NCI-H146 treated with DMSO at 0.1 percent for 48 hours (cell line): ENCODE results near the gene PPP2R2B.

Experiments
- DNase-seq: peaks from one replicate; lab custom pipeline; 2025; ENCODE audit not compliant: unreplicated experiment; lab: John Stamatoyannopoulos, UW

Gene PPP2R2B

DNA sequence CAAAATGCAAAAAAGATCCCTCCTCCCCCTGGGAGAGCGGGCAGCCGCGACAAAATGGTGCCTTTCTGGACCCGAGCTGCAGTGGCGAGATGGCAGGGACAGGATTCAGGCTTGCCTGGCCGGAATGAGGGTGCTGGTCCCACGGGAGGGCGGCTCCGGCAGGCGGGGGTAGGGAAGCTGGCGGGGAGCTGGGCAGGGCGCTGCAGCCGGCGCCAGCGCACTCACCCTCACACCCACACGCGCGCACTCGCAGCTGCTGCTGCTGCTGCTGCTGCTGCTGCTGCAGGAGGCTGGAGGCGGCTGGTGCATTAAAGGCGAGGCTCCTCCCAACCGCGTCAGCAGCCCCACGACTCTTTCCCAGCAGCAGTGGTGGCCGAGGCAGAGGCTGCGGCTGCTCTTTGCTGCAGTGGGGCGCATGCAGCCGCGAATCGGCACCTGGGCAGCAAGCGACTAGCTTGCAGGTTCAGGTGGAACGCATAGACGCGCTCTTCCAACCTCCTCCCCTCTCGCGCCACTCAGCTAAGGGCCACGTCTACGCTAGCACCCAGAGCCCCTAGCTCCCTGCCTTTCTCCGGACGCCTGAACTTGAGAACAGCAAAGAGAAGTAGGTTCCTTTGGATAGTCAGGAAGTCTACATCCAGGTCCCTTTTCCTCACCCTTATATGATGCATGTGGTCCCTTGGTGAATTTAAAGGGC, at the start of gene PPP2R2B:
PPP2R2B (minus strand) TSS at position 282 of the 697 bp plus-strand sequence.
- DNase-seq: peak; percentile 30

DNA sequence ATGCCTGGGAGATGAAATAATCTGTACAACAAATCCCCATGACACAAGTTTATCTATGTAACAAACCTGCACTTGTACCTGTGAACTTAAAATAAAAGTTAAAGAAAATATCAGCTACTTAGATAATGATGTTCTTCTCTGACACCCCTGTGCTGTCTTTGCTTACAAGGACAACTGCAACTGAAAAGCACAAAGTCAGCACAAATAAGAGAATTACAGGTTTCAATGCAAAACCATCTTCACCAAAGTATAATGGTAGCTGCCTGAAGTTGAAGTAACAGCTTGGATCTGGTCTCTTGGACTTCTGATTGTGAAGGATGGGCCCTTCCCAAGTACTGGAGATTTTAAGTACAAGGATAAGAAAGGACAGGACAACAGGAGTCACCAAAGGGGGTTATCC, 45.6 kb upstream of the PPP2R2B start:
- no peak for DNase-seq

DNA sequence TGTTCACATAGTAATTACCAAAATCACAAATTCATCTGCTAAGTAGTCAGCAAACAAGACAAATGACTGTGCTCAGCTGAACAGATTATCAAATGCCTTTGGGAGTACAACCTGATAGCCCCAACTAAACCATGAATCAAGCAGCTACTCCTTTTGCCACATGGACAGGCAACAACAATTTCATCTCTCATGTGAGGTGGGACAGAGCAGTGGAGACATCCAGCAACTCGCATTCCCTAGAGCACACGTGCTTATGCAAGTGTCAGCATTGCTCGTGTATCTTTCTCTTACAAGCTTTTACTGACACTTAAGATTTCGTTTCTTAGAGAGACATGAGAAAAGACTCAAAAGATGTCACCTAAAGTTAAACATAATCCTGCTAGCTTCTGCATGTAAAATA, 42.7 kb upstream of the PPP2R2B start:
- no peak for DNase-seq

DNA sequence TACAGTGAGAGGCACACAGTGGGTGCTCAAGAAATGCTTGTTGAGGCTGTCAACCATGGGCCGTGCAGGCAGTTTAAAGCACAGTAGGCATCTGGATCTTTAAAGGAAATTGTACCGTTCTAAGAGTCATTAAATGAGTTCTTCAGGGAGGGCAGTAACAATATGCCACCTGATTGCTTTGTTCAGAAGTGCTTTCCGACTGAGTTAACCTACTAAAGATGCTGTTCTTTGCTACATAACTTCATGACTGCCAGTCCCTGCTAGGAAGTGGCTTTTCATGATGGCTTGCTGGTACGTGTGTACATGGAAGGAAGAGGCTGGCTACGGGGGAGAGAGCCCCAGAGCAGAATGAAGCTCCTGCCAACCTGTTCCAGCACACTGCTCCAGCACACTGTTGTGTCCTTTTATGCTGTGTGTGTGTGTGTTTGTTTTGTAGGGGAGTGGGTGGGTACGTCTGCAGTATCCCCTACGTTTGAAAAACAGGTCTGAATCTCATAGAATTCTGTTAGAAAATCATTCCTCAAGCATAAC, 41.9 kb upstream of the PPP2R2B start:
- no peak for DNase-seq

DNA sequence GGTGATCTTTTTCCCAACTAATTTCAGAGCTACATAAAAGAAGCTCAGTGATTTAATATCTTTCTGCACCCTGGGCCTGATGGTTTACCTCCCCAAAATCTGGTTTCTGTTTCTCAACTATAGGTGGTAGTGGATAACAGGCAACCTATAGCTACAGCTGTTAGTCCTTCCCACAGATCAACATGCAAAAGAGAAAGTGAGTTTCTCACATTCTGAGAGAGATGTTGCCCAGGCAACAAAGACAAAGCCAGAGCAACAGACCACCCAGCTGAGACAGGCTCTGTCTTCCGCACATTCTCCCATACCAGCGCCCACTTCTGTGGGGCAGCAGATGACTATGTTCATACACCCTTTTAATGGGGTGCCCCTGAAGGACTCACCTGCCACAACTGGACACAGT, 40.7 kb upstream of the PPP2R2B start:
- DNase-seq: no peak

DNA sequence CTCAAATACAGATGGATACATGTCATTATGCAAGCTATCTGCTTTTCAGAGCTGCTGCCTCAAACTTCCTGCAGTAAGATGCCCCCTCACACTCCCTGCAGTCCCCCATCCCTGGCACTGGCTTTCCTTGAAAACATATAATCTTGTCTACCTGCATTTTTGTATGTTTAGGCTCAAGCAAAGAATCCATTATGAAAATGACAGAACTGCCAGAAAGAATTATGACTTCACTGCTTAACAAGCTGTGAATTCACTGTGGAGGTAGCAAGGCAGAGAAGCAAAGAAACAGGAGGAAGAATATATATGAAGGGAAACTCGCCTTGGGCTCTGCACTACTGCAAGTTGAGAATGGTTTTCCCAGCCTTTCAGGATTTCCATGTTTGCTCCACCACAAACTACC, 39.4 kb upstream of the PPP2R2B start:
- DNase-seq: no peak

DNA sequence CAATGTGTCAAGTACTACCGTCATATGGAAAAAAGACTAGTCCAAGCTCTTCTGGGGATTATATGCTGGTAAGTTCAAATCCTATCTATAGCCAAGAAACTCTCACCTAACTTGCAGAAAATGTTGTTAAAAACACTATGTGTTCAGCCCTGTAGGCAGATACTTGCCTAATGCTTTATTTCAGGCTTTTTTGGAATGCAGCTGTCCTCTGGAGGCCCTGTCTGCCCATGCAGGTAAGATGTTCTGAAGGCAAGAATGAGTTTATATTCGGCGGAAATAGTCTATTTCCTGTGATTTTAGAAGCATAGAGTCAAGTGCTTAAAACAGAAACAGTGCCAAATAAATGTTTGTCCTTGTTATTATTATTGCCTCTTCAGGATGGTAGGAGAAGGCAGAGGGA, 34.3 kb upstream of the PPP2R2B start:
- no peak for DNase-seq

DNA sequence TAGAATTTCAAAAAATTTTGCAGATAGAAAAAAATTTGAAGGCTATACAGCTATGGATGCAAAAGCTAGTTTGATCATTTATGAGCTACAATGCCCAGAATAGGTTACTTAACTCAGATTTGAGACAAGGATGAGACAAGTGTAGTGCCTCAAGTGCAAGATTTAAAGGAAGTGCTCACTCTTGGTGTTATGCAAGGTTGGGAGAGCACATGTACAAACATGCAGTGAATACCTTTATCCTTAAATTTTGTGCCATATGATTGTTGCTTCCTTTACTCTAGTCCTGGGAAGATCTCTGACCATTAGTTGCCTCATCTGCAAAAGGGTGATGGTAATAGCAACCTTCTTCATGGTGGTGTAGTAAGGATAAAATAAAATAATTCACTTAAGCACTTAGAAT, 31.7 kb upstream of the PPP2R2B start:
- no peak for DNase-seq

DNA sequence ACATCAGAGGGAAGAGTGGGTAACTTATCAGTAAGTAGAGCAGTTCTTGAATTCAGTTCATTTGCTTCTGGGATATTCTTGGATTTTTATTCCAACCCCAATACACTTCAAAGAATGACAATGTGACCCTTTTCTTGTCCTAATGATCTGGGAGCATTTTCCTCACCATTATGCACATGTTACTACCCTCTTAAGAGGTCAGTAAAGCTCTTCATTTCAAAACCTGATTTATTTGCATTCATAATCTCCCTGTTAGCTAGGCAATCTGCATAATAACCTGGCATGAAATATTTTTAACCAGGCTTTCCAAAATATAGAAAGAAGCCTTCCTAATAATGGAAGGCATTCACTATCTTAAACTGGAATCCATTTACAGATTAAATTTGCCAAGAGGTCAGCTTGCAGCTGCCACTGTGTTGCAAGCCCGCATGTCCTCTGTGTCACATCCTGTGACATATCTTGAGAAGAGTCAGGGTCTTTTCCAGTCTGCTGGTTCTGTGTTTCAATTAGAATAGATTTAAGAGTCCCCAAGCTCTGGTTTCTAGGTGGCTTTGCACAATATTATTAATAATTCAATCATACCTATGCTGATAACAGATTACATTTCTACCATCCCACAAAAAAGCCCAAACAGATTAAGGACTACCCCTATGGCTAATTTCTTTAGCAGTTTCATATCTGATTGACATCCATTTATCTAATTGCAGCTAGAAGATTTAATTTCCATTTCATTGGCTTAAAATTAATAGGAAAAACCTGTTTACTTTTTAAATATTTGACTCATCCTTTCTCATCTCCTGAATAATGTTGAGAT, 30.9 kb upstream of the PPP2R2B start:
- no peak for DNase-seq

DNA sequence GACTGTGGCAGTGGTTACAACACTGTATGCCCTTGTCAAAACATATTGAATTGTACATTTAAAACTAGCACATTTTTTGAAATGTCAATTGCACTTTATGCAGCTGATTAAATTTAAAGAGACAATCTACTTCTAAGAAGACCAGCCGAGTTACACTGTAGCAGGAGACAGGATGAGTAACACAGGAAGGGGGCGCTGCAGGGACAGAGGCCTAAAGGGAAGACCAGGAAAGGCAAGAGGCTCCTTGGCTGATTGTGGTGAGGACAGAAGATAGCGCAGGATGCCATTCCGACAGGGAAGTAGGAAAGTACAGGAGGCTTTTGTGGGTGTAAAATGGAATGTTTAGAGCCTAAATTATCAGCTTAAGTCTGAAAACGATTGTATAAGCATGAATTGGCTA, 28.2 kb upstream of the PPP2R2B start:
- DNase-seq: no peak

DNA sequence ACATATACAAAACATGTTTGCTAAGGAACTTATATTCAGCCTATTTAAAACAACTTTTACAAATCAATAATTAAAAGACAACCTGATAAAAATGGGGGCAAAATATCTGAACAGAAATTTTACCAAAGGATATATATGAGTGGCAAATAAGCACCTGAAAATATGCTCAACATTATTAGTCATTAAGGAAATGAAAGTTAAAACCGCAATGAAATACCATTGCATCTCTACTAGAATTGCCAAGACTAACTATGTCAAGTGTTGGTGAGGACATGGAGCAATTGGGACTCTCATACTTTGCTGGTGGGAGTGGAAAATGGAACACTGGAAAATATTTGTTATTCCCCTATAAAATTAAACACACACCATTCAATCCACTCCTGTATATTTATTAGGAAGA, 26.3 kb upstream of the PPP2R2B start:
- DNase-seq: no peak

DNA sequence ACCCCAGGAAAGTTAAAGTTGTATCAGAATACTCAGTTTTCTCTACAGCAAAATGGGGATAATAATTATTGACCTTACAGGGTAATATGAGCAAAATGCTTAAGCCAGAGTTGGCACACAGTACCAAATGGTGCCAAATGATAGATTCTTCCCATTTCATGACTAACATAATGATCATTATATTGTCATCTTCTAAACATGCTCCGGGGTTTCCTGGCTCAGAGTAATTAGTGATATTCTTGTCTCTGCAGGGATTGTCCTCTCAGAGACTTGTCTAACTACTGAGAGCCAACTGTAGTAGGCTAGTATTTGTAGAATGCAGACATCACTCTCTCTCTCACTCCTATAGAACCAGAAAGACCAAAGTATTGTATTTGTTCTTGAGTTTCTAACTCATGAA, 25.2 kb upstream of the PPP2R2B start:
- DNase-seq: no peak

DNA sequence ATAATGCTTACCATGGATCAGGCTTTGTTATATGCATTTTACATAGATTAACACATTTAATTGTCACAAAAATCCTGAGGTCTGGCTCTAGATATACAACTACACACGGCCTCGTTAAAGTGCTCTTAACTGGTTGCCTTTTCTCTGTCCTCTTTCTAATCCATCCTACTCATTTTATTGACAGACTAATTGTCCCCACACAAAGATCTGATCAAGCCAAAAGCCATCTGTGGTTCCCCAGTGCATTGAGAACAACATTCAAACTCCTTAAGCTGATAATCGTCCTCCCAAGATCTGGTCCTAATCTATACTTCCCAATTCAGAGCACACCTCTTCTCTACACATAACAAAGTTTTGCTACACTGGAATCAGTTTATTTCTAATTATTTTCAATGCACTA, 23.9 kb upstream of the PPP2R2B start:
- DNase-seq: no peak

DNA sequence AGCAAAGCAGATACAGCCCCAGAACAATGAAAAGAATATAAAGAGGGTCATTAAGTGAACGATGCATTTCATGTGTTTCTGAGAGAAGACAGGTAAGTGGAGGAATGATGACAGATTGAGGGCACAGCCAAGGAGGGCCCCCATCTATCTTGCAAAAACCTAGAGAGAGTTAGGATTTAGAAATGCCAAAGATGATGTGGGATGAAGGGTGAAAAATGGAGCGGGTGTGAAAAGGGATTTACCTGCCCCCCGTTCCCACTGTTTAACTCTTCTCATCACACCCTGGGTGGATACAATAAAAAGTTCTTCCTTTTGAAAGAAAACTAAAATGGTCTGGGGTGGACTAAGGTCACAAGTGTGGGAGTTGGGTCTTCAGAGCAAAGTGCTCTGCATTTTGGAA, 18.5 kb upstream of the PPP2R2B start:
- DNase-seq: no peak

DNA sequence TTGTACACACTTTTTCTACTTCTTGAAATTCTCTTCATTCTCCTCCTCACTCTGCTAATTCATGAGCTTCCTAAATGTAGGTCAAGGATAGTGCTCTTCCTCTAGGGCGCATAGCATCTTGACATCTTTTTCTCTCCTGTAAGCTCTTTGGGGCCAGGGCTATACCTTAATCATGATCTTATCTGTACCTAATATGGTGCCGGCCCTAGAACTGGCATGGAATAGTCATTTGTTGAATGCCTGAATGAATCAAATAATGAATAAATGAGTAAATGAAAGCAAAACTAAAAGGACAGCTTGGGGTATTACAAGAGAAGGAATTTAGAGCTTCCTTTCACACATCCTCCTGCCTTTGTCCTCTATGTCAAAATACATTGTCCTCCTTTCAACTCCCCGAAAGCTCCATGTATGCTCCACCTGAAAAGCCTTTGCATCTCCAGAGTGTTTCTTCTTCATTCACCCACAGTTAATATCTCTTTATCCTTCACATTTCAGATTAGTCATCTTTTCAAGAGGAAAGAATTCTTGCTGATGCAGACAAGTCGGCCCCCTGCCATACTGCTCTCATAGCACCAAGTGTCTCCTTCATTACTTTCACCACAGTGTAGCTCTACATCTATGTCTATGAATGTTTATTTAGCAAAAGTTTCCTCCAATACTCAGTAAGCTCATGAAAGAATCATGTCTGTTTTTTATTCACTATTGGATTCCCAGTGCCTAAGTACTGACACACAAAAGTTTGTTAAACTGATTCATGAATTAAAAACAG, 16.4 kb upstream of the PPP2R2B start:
- no peak for DNase-seq

DNA sequence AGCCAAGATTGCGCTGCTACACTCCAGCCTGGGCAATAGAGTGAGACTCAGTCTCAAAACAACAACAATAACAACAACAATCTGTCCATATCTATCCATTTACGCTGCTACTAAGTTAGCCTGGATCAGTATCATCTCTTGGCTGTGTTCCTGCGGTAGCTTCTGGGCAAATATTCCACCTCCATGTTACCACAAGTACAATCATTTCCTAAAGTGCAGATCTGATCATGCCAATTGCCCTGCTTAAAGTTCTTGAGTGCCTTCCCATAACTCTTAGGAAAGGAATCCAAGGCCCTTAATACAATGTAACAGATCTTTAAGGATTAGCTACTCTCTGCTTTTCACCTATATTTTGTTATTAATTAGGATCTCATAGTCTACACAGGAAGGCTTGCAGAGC, 15.4 kb upstream of the PPP2R2B start:
- no peak for DNase-seq

DNA sequence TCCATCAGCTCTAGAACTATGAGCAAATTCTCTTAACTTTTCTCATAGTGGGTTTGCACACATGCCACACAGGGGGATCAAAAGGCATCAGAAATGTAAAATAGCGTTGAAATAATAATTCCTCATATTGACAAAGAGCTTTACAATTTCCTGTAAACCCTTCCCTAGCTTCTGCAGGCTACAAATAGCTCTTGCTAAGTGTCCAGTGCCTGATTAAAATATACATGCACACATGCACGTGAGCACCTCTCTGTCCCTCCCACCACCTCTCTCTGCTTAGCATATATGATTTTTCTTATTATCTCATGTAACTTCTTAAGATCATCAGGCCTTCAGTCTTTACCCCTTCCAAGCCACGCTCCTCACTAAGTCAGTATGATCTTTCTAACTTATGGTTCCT, 13.7 kb upstream of the PPP2R2B start:
- DNase-seq: no peak

DNA sequence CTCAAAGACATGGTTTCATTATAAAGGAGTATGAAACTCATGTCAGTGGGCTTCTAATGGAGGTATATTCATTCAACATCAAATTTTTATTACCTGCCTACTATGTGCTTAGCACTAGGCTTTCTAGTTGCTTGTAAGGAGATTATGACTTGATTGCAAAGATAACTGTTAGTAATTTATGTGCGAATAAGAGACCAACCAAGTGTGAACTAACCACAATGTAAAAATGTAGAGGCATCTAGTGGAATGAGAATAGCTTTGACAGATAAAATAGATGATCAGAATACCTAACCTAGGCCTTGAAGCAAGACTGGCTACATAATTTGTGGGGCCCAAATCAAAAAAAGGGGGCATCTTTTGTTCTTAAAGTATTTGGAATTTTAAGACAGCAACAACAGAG, 13.0 kb upstream of the PPP2R2B start:
- no peak for DNase-seq

DNA sequence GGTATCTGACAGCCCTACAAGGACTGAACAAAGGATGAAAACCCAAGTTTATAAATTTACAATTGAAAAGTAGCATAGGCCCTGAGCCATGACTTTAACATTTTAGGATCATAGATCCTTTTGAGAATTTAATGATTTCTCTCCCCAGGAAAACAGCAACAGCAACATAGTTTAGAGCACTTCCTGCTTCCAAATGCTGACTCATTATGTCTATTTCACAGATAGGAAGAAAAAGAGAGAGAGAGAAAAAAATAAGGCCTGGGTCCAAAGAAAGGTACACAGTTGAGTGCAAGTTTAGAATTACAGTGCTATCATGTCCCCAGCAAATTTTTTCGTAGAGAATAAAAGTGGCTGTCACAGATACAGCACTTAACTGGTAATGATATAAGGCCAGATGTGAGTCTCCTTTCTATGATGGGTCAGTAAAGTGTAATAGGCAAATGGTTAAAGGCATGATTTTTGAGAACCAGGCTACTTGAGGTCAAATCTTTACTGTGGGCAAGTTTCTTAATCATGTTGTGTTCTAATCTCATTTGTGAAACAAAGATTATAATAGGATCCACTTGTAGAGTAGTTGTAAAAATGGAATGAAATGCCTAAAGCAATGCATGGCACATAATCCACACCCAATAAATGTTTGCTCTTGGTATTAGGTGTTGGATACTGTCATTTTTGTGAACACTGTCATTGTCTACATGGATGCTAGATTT, 12.3 kb upstream of the PPP2R2B start:
- no peak for DNase-seq

DNA sequence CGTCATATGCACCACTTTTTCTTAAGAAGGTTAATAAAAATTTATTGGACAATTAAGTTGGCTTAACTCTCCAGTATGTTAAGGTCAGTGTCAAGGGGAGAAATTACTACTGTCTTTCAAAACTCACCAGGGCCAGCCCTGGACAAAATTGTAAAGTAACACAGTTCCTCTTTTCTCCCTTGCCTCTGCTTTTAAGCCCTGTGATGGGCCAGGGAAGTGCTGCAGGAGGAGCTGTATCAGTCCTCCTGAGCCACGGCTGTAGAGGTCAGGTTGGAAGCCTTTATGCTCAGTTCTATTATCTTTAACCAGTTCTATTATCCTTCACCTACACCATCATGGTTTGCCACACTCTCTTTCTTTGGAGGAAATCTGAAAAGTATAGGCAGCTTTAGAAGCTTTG, 11.5 kb upstream of the PPP2R2B start:
- DNase-seq: no peak

DNA sequence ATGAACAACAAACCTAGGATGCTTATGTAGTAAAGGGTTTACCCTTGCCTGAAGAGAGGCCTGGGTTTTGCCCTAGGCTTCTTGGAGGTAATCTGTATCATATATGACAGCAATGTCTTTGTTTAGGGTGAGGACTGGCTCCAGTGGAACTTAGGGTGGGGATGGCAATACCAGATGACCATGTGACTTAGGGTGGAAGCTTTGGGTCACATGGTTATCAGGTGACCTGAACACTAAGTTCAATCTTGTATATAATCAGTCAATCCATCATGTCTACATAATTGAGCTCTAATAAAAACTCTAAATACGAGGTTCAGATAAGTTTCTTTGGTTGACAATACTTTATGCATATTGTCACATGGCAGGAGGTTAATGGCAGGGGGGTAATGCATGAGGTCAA, 10.6 kb upstream of the PPP2R2B start:
- DNase-seq: no peak
